GM12878 (cell line): ENCODE measurements around the gene CXCR6. TPM values are rescaled to one million over a fixed set of nuclear protein-coding genes. Genes with fewer than 3 reads are reported as not detected.

ENCODE experiments used
- ATF2 ChIP-seq: IDR thresholded peaks from 2 replicates; pipeline ENCODE4 v1.6.1; 2012; ENCODE audit warnings: low read length, inconsistent platforms
- BRCA1 ChIP-seq: IDR thresholded peaks from 2 replicates; pipeline ENCODE4 v1.6.1; 2011; ENCODE audit warnings: low read depth, low read length, improper control_type of control experiment
- CBX3 ChIP-seq: fragments of 200-600 bp; sonication (generic); IDR thresholded peaks from 2 replicates; pipeline ENCODE4 v1.6.1; 2016; ENCODE audit warnings: low read depth, borderline replicate concordance
- CBX5 ChIP-seq: sonication (generic); IDR thresholded peaks from 2 replicates; pipeline ENCODE4 v1.6.1; 2016; ENCODE audit warnings: low read depth, moderate library complexity, mild to moderate bottlenecking, inconsistent platforms
- CEBPB ChIP-seq, 2 experiments: fragments of 150-350 bp in 1 of 2; IDR thresholded peaks; 2 replicates each; pipeline ENCODE4 v1.6.1; 2012 to 2014; ENCODE audit warnings: low read depth in 2 of 2, low read length in 2 of 2, borderline replicate concordance in 1 of 2, inconsistent platforms in 1 of 2
- CHD1 ChIP-seq: IDR thresholded peaks from 2 replicates; pipeline ENCODE4 v1.6.1; 2012; ENCODE audit warnings: low read depth, low read length, improper control_type of control experiment
- GABPA ChIP-seq: IDR thresholded peaks from 2 replicates; pipeline ENCODE4 v1.6.1; 2014; ENCODE audit warnings: antibody characterized with exemption, low read depth, mild to moderate bottlenecking, inconsistent platforms
- KAT2A ChIP-seq: conservative IDR thresholded peaks from 2 replicates; pipeline ENCODE4 v1.6.1; 2011; ENCODE audit warnings: low read depth, low read length; ENCODE audit not compliant: control insufficient read depth
- MYB ChIP-seq: fragments of 150-350 bp; IDR thresholded peaks from 2 replicates; pipeline ENCODE4 v1.6.1; 2014; ENCODE audit warnings: mild to moderate bottlenecking, low read depth, low read length, borderline replicate concordance
- NFIC ChIP-seq: IDR thresholded peaks from 2 replicates; pipeline ENCODE4 v1.6.1; 2012; ENCODE audit warnings: low read depth, mild to moderate bottlenecking, inconsistent platforms, low read length, moderate library complexity
- NR2C1 ChIP-seq: fragments of 450-650 bp; IDR thresholded peaks from 2 replicates; pipeline ENCODE4 v1.6.1; 2017; ENCODE audit warnings: antibody characterized with exemption, mild to moderate bottlenecking, moderate library complexity
- RB1 ChIP-seq: fragments of 450-650 bp; formaldehyde crosslinking; IDR thresholded peaks from 2 replicates; pipeline ENCODE4 v1.6.1; 2017; ENCODE audit warnings: mild to moderate bottlenecking, borderline replicate concordance
- SP1 ChIP-seq: IDR thresholded peaks from one replicate; pipeline ENCODE4 v1.6.1; 2011; ENCODE audit warnings: low read depth, low read length
- STAT3 ChIP-seq: IDR thresholded peaks from 2 replicates; pipeline ENCODE4 v1.6.1; 2011; ENCODE audit warnings: low read depth, low read length, improper control_type of control experiment
- TBL1XR1 ChIP-seq: IDR thresholded peaks from 2 replicates; pipeline ENCODE4 v1.6.1; 2012; ENCODE audit warnings: low read depth, low read length, improper control_type of control experiment
- YBX1 ChIP-seq: fragments of 450-650 bp; IDR thresholded peaks from 2 replicates; pipeline ENCODE4 v1.6.1; 2016; ENCODE audit warnings: antibody characterized with exemption
- ZBED1 ChIP-seq: IDR thresholded peaks from 2 replicates; pipeline ENCODE4 v1.6.1; 2016; ENCODE audit warnings: borderline replicate concordance
- ZBTB4 ChIP-seq: fragments of 450-650 bp; formaldehyde crosslinking; IDR thresholded peaks from 2 replicates; pipeline ENCODE4 v1.4.0; 2022; ENCODE audit warnings: mild to moderate bottlenecking, moderate library complexity
- ZNF274 ChIP-seq: IDR thresholded peaks from one replicate; pipeline ENCODE4 v1.8.0; 2011; ENCODE audit not compliant: insufficient read length, insufficient read depth
- polyA plus RNA-seq, 11 experiments: library from polyadenylated mRNA; depleted of rRNA in 4 of 11; unstranded in 6 of 11; stranded (reverse) in 5 of 11; fragments of >200 nt; fragmentation: Nextera tagmentation in 4 of 11; fragmentation: Illumina TruSeq in 1 of 11; extraction: Ambion mirVana in 4 of 11; extraction: Trizol in 1 of 11; gene quantifications; 1 replicate in 1 of 11; 2 replicates in 10 of 11; pipeline versions ENCODE4 v1.2.1 to v1.2.3, GENCODE V29; 2011 to 2016; ENCODE audit warnings: inconsistent platforms in 2 of 11, missing spikeins in 2 of 11, low read depth in 1 of 11
- total RNA-seq, 4 experiments: library from RNA; depleted of rRNA in 3 of 4; stranded (reverse); fragments of >200 nt in 3 of 4; fragmentation: Illumina TruSeq in 1 of 4; extraction: Trizol in 1 of 4; gene quantifications; 2 replicates each; pipeline versions ENCODE4 v1.2.1 to v1.2.3, GENCODE V29; 2013 to 2021
- TF ChIP-seq, protein P1 (sequence below): fragments of 450-650 bp; formaldehyde crosslinking; IDR thresholded peaks from 2 replicates; pipeline ENCODE4 v1.5.0; 2022; ENCODE audit warnings: mild to moderate bottlenecking, missing genetic modification characterization
- TF ChIP-seq, protein P2 (sequence below): IDR thresholded peaks from 2 replicates; pipeline ENCODE4 v1.6.1; 2012; ENCODE audit warnings: low read depth, low read length, improper control_type of control experiment
- TF ChIP-seq, protein P3 (sequence below): fragments of 450-650 bp; IDR thresholded peaks from 2 replicates; pipeline ENCODE4 v1.6.1; 2017; ENCODE audit warnings: borderline replicate concordance

The CXCR6 gene
- total and polyA plus RNA-seq, 10 of the 15 experiments (the other 5 are each of a cell fraction or from before 2014, with no cell fraction given): 0.04 to 0.20 (median 0.12) TPM; not detected in 5

GRCh38 chr3:45962033-45962432 lies 18.8 kb downstream of the CXCR6 start (continued):
- TF ChIP-seq, protein P1, sequence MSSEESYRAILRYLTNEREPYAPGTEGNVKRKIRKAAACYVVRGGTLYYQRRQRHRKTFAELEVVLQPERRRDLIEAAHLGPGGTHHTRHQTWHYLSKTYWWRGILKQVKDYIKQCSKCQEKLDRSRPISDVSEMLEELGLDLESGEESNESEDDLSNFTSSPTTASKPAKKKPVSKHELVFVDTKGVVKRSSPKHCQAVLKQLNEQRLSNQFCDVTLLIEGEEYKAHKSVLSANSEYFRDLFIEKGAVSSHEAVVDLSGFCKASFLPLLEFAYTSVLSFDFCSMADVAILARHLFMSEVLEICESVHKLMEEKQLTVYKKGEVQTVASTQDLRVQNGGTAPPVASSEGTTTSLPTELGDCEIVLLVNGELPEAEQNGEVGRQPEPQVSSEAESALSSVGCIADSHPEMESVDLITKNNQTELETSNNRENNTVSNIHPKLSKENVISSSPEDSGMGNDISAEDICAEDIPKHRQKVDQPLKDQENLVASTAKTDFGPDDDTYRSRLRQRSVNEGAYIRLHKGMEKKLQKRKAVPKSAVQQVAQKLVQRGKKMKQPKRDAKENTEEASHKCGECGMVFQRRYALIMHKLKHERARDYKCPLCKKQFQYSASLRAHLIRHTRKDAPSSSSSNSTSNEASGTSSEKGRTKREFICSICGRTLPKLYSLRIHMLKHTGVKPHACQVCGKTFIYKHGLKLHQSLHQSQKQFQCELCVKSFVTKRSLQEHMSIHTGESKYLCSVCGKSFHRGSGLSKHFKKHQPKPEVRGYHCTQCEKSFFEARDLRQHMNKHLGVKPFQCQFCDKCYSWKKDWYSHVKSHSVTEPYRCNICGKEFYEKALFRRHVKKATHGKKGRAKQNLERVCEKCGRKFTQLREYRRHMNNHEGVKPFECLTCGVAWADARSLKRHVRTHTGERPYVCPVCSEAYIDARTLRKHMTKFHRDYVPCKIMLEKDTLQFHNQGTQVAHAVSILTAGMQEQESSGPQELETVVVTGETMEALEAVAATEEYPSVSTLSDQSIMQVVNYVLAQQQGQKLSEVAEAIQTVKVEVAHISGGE (CRISPR knock-in tag): no peak
- TF ChIP-seq CBX5 (no peak), RB1 (no peak), KAT2A (no peak), NR2C1 (no peak), ATF2 (no peak), CEBPB (IDR thresholded peaks at IDR 0.05; ENCODE audit: borderline replicate concordance in 1 of 2, low read depth in 2 of 2, low read length in 2 of 2) (no peak), NFIC (peak; percentile 76; the same call in 1 of the 2 replicates), MYB (no peak), STAT3 (no peak), ZBED1 (peak; percentile 52; the same call in 1 of the 2 replicates), BRCA1 (no peak), YBX1 (no peak), ZNF274 (no peak), GABPA (no peak), ZBTB4 (CRISPR knock-in tag) (no peak), TBL1XR1 (no peak), CBX3 (no peak), CHD1 (no peak), SP1 (no peak)
- TF ChIP-seq, protein P2, sequence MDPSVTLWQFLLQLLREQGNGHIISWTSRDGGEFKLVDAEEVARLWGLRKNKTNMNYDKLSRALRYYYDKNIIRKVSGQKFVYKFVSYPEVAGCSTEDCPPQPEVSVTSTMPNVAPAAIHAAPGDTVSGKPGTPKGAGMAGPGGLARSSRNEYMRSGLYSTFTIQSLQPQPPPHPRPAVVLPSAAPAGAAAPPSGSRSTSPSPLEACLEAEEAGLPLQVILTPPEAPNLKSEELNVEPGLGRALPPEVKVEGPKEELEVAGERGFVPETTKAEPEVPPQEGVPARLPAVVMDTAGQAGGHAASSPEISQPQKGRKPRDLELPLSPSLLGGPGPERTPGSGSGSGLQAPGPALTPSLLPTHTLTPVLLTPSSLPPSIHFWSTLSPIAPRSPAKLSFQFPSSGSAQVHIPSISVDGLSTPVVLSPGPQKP: no peak
- TF ChIP-seq, protein P3, sequence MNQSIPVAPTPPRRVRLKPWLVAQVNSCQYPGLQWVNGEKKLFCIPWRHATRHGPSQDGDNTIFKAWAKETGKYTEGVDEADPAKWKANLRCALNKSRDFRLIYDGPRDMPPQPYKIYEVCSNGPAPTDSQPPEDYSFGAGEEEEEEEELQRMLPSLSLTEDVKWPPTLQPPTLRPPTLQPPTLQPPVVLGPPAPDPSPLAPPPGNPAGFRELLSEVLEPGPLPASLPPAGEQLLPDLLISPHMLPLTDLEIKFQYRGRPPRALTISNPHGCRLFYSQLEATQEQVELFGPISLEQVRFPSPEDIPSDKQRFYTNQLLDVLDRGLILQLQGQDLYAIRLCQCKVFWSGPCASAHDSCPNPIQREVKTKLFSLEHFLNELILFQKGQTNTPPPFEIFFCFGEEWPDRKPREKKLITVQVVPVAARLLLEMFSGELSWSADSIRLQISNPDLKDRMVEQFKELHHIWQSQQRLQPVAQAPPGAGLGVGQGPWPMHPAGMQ: no peak
